H1 (cell line): Measurements from ENCODE around the gene PPP2R3B. TPM values are rescaled to one million over a fixed set of nuclear protein-coding genes. Genes with fewer than 3 reads are reported as not detected.

Experiments
- CTCF ChIA-PET: fragments of 300-600 bp; sonication (Branson Sonifier 250); formaldehyde crosslinking; loops from one replicate; lab custom pipeline; 2021; ENCODE audit not compliant: partially characterized antibody; lab: Charles Lee
- POLR2A ChIA-PET: fragments of 300-600 bp; sonication (Branson Sonifier 250); formaldehyde crosslinking; loops from one replicate; lab custom pipeline; 2021; ENCODE audit warnings: inconsistent platforms; ENCODE audit not compliant: partially characterized antibody; lab: Charles Lee
- DNase-seq, 2 experiments: peaks; one replicate each; pipeline versions ENCODE4 v3.0.0 to v3.0.0-alpha.2; 2010 to 2022; ENCODE audit warnings: low spot score in 2 of 2, low read depth in 1 of 2, mixed read lengths in 1 of 2
- FAIRE-seq: peaks from 2 replicates; lab custom pipeline; 2011; peaks lifted over from hg19 to GRCh38; lab: Jason Lieb, UNC
- H2AFZ ChIP-seq: 2 replicates; pipeline ENCODE4 v1.8.1; 2012; ENCODE audit warnings: low read length, inconsistent platforms
- H2AK5ac ChIP-seq: 2 replicates; pipeline ENCODE4 v1.6.1; 2013; ENCODE audit warnings: low read depth, low read length
- H2BK120ac ChIP-seq: replicated peaks from 2 replicates; pipeline ENCODE3; 2013; ENCODE audit warnings: low read depth, low read length, inconsistent platforms
- H2BK12ac ChIP-seq: 2 replicates; pipeline ENCODE4 v1.6.1; 2013; ENCODE audit warnings: low read depth, low read length
- H2BK15ac ChIP-seq: 2 replicates; pipeline ENCODE4 v1.6.1; 2013; ENCODE audit warnings: low read length
- H2BK20ac ChIP-seq: 2 replicates; pipeline ENCODE4 v1.6.1; 2013; ENCODE audit warnings: low read length
- H2BK5ac ChIP-seq: 2 replicates; pipeline ENCODE4 v1.6.1; 2013; ENCODE audit warnings: low read depth, low read length
- H3K14ac ChIP-seq: 2 replicates; pipeline ENCODE4 v1.6.1; 2013; ENCODE audit warnings: inconsistent platforms; ENCODE audit not compliant: insufficient read length
- H3K18ac ChIP-seq: 2 replicates; pipeline ENCODE4 v1.6.1; 2013; ENCODE audit warnings: low read length; ENCODE audit errors: extremely low read depth
- H3K23ac ChIP-seq: 2 replicates; pipeline ENCODE4 v1.6.1; 2013; ENCODE audit warnings: inconsistent platforms; ENCODE audit not compliant: insufficient read length
- H3K23me2 ChIP-seq: 2 replicates; pipeline ENCODE4 v1.6.1; 2013; ENCODE audit warnings: low read depth, low read length
- H3K27ac ChIP-seq: 2 replicates; pipeline ENCODE4 v1.6.1; 2011; ENCODE audit warnings: low read depth, low read length, inconsistent platforms
- H3K27me3 ChIP-seq, 4 experiments: replicated peaks in 1 of 4; 1 replicate in 1 of 4; 2 replicates in 3 of 4; pipeline versions ENCODE4 v1.6.1 to v1.8.1; 2011 to 2013; ENCODE audit warnings: low read length in 3 of 4, mild to moderate bottlenecking in 3 of 4, inconsistent platforms in 2 of 4, mixed read lengths in 2 of 4, moderate library complexity in 1 of 4; ENCODE audit not compliant: control insufficient read depth in 3 of 4, insufficient read depth in 3 of 4; ENCODE audit errors: extremely low read depth in 1 of 4
- H3K36me3 ChIP-seq, 4 experiments: 2 replicates each; pipeline versions ENCODE4 v1.6.1 to v1.8.1; 2011 to 2013; ENCODE audit warnings: mild to moderate bottlenecking in 4 of 4, low read length in 3 of 4, moderate library complexity in 2 of 4, control low read depth in 1 of 4, inconsistent platforms in 1 of 4; ENCODE audit not compliant: insufficient read depth in 4 of 4, control insufficient read depth in 2 of 4
- H3K4ac ChIP-seq: replicated peaks from 2 replicates; pipeline ENCODE3; 2013; ENCODE audit warnings: low read length, low read depth, mixed read lengths, inconsistent platforms; ENCODE audit not compliant: insufficient read length
- H3K4me1 ChIP-seq, 4 experiments: replicated peaks in 1 of 4; 1 replicate in 1 of 4; 2 replicates in 3 of 4; pipeline versions ENCODE4 v1.6.1 to v1.8.1; 2011 to 2013; ENCODE audit warnings: low read length in 3 of 4, inconsistent platforms in 2 of 4, mixed read lengths in 1 of 4; ENCODE audit not compliant: insufficient read depth in 4 of 4, control insufficient read depth in 3 of 4
- H3K4me2 ChIP-seq, 2 experiments: 2 replicates each; pipeline versions ENCODE4 v1.6.1 to v1.8.1; 2011 to 2013; ENCODE audit warnings: low read depth in 2 of 2, low read length in 2 of 2, control low read depth in 1 of 2, inconsistent platforms in 1 of 2, mild to moderate bottlenecking in 1 of 2; ENCODE audit not compliant: insufficient read depth in 1 of 2
- H3K4me3 ChIP-seq, 4 experiments: fragments of 200-600, 300-600 bp in 1 of 4; sonication (generic), shearing (Covaris generic), sonication (Bioruptor Twin) in 1 of 4; 2 replicates each; pipeline versions ENCODE4 v1.5.1 to v1.8.1; 2011 to 2016; ENCODE audit warnings: low read length in 4 of 4, low read depth in 3 of 4, control low read depth in 2 of 4, inconsistent platforms in 2 of 4, mild to moderate bottlenecking in 2 of 4, mixed read lengths in 1 of 4, moderate library complexity in 1 of 4; ENCODE audit not compliant: insufficient read depth in 2 of 4; ENCODE audit errors: extremely low read depth in 1 of 4
- H3K56ac ChIP-seq: replicated peaks from 2 replicates; pipeline ENCODE3; 2013; ENCODE audit warnings: low read depth, mild to moderate bottlenecking, mixed read lengths, low read length, inconsistent platforms; ENCODE audit not compliant: insufficient read length
- H3K79me1 ChIP-seq: 2 replicates; pipeline ENCODE4 v1.6.1; 2013; ENCODE audit warnings: low read depth, low read length, control low read depth
- H3K79me2 ChIP-seq, 2 experiments: 2 replicates each; pipeline versions ENCODE4 v1.6.1 to v1.8.1; 2012 to 2013; ENCODE audit warnings: low read length in 2 of 2, mild to moderate bottlenecking in 2 of 2, inconsistent platforms in 1 of 2; ENCODE audit not compliant: insufficient read depth in 2 of 2, control insufficient read depth in 1 of 2
- H3K9ac ChIP-seq, 4 experiments: replicated peaks in 1 of 4; 1 replicate in 1 of 4; 2 replicates in 3 of 4; pipeline versions ENCODE4 v1.6.1 to v1.8.1; 2011 to 2013; ENCODE audit warnings: low read depth in 3 of 4, low read length in 3 of 4, control low read depth in 2 of 4, mild to moderate bottlenecking in 2 of 4, moderate library complexity in 2 of 4, inconsistent platforms in 1 of 4; ENCODE audit errors: extremely low read depth in 1 of 4
- H3K9me3 ChIP-seq, 2 experiments: 2 replicates each; pipeline versions ENCODE4 v1.6.1 to v1.8.1; 2012 to 2013; ENCODE audit warnings: mild to moderate bottlenecking in 2 of 2, moderate library complexity in 2 of 2, control low read depth in 1 of 2, inconsistent platforms in 1 of 2, low read depth in 1 of 2, low read length in 1 of 2, mixed read lengths in 1 of 2; ENCODE audit not compliant: insufficient read depth in 2 of 2
- H4K20me1 ChIP-seq, 2 experiments: replicated peaks in 1 of 2; 2 replicates each; pipeline versions ENCODE3 to v1.8.1; 2011 to 2013; ENCODE audit warnings: inconsistent platforms in 2 of 2, low read length in 2 of 2, mild to moderate bottlenecking in 1 of 2; ENCODE audit not compliant: insufficient read depth in 2 of 2, control insufficient read depth in 1 of 2
- H4K5ac ChIP-seq: 2 replicates; pipeline ENCODE4 v1.6.1; 2013; ENCODE audit warnings: low read length, low read depth, mixed read lengths, inconsistent platforms; ENCODE audit not compliant: insufficient read length
- H4K8ac ChIP-seq: 2 replicates; pipeline ENCODE4 v1.8.0; 2013; ENCODE audit warnings: mild to moderate bottlenecking, moderate library complexity, low read length, inconsistent platforms; ENCODE audit not compliant: insufficient read depth; ENCODE audit errors: extremely low read depth
- H4K91ac ChIP-seq: replicated peaks from 2 replicates; pipeline ENCODE3; 2013; ENCODE audit warnings: low read length, mixed read lengths, inconsistent platforms; ENCODE audit not compliant: insufficient read length
- HDAC2 ChIP-seq, 2 experiments: fragments of 300-600 bp in 1 of 2; sonication (generic) in 1 of 2; IDR thresholded peaks; 2 replicates each; pipeline ENCODE4 v1.6.1; 2011 to 2012; ENCODE audit warnings: low read depth in 2 of 2, low read length in 2 of 2, mild to moderate bottlenecking in 2 of 2, moderate library complexity in 2 of 2, borderline replicate concordance in 1 of 2, inconsistent platforms in 1 of 2
- JUN ChIP-seq: IDR thresholded peaks from 2 replicates; pipeline ENCODE4 v1.6.1; 2011; ENCODE audit warnings: low read depth, mild to moderate bottlenecking, improper control_type of control experiment, low read length
- SP4 ChIP-seq: IDR thresholded peaks from 2 replicates; pipeline ENCODE4 v1.6.1; 2012; ENCODE audit warnings: low read length, inconsistent platforms
- YY1 ChIP-seq: IDR thresholded peaks from 2 replicates; pipeline ENCODE4 v1.6.1; 2011; ENCODE audit warnings: low read depth, mild to moderate bottlenecking, low read length
- WGBS, 2 experiments: shearing (Covaris generic) in 1 of 2; methylation state at CpG; one replicate each; pipeline versions ENCODE4 v1.1.6 to v1.1.7; 2013 to 2015; ENCODE audit warnings: low lambda C conversion rate in 2 of 2, mixed read lengths in 2 of 2, inconsistent platforms in 1 of 2, low coverage in 1 of 2, missing lambda C conversion rate in 1 of 2; ENCODE audit not compliant: insufficient replicate concordance in 2 of 2, insufficient coverage in 1 of 2, insufficient read length in 1 of 2; ENCODE audit errors: extremely low coverage in 1 of 2, missing lambda C conversion rate in 1 of 2; 5-methylcytosine and 5-hydroxymethylcytosine counted together
- polyA plus RNA-seq, 7 experiments: library from polyadenylated mRNA; depleted of rRNA in 3 of 7; stranded (reverse) in 5 of 7; unstranded in 2 of 7; fragments of >200 nt in 5 of 7; fragments of 200-250 nt in 2 of 7; gene quantifications; 1 replicate in 5 of 7; 2 replicates in 1 of 7; 4 replicates in 1 of 7; pipeline versions ENCODE4 v1.2.1 to v1.2.3, GENCODE V29; 2011 to 2013; ENCODE audit warnings: missing spikeins in 2 of 7, mixed read lengths in 2 of 7
- total RNA-seq: library from RNA; stranded (reverse); fragmentation: NEBNext Ultra II Directional; extraction: Animal tissue kit (Norgen Biotek cat#: 25700); gene quantifications from 2 replicates; pipeline ENCODE4 v1.2.1, GENCODE V29; 2021

Gene PPP2R3B
- total and polyA plus RNA-seq, 2 of the 8 experiments (the other 6 are each of a cell fraction or from before 2014, with no cell fraction given): 47.6 to 86.7 TPM

DNA sequence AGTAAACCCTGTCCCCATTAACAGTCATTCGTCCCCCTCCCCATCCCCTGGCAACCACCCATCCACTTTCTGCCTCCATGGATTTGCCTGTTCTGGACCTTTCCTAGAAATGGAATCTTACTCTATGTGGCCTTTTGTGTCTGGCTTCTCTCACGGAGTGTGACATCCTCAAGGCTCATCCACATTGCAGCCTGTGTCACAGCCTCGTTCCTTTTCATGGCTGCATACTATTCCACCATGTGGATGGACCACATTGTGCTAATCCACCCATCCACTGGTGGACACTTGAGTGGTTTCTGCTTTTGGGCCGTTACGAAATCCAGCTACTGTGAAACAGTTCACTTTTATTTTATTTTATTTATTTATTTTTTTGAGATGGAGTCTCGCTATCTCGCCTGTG, 8.1 kb upstream of the PPP2R3B start:
- Histone ChIP-seq H3K27me3 (no peaks in the 10 kb centered on the region), H3K18ac (no peak overlapping the region), H4K5ac (no peak overlapping the region), H3K4me1 (0 out of 7 replicates have a peak, but pooled peaks cover 0 to 3% (median 0%) of the 10 kb centered on the region in 4 experiments), H3K79me2 (no peaks in the 10 kb centered on the region), H2BK120ac (no peak overlapping the region), H3K4me3 (no peak overlapping the region), H3K27ac (no peak overlapping the region), H2BK5ac (no peak overlapping the region), H3K36me3 (no peaks in the 10 kb centered on the region), H3K23me2 (no peaks in the 10 kb centered on the region), H3K4me2 (no peak overlapping the region), H3K79me1 (no peaks in the 10 kb centered on the region), H3K9me3 (no peaks in the 10 kb centered on the region; a peak in 1 of 4 replicates), H3K4ac (no peak overlapping the region), H3K14ac (no peak overlapping the region), H4K20me1 (no peaks in the 10 kb centered on the region)
- WGBS, 2 experiments: 94% methylated on average over 7 of the region's 7 CpGs; no CpG with 5 or more reads in 1 of the 2 experiments
- CTCF ChIA-PET: no interaction called here
- FAIRE-seq (no peak), DNase-seq (no peak)
- POLR2A ChIA-PET: no interaction called here
- TF ChIP-seq JUN (no peak), YY1 (no peak), SP4 (no peak), HDAC2 (IDR thresholded peaks at IDR 0.05; ENCODE audit: borderline replicate concordance in 1 of 2, low read depth in 2 of 2, low read length in 2 of 2) (peak in 1 of 2 experiments; percentile 60; a peak in 1 of 4 replicates)
- TF ChIP-seq, all 59 proteins: peak for 1
- H4K91ac ChIP-seq: no peak overlapping the region
- no peak overlapping the region for H2BK20ac ChIP-seq
- H3K56ac ChIP-seq: no peak overlapping the region
- no peak overlapping the region for H2BK15ac ChIP-seq
- no peak overlapping the region for H4K8ac ChIP-seq
- no peak overlapping the region for H3K23ac ChIP-seq
- H3K9ac ChIP-seq: no peak overlapping the region
- no peak overlapping the region for H2AFZ ChIP-seq
- H2AK5ac ChIP-seq: no peak overlapping the region
- no peak overlapping the region for H2BK12ac ChIP-seq
